M059J (cell line): ENCODE results near the gene CA10. TPM values are rescaled to one million over a fixed set of nuclear protein-coding genes. Genes with fewer than 3 reads are reported as not detected.

Source experiments
- DNase-seq: peaks from one replicate; pipeline ENCODE4 v3.0.0-alpha.2; 2012; ENCODE audit warnings: low read depth
- total RNA-seq: library from RNA; depleted of rRNA; stranded (reverse); fragments of >200 nt; shearing (Covaris generic); gene quantifications from 2 replicates; pipeline ENCODE4 v1.2.3, GENCODE V29; 2014

CA10 gene
- total RNA-seq, 1 experiment from 2014 or later: not detected

- no peak for DNase-seq
These were observed 110.2 kb downstream of the CA10 start for GRCh38 chr17:52048137-52048898.

DNA sequence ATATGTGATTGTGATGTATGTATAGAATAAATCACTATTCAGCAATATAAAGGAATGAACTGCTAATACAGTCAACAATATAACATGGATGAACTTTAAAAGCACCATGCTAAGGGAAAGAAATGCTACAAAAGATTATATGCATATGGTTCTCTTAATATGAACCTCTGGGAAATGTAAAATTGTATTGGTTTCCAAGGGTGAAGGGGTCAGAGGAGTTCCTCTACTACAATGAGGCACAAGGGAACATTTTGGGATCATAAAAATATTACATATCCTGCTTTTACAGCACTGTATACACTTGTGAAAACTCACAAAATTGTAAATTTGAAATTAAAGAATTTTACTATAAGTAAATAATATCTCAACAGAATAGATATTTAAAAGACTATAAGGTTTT, 111.4 kb downstream of the CA10 start:
- DNase-seq: no peak

GRCh38 chr17:52041123-52041617, 117.3 kb downstream of the CA10 start:
- no peak for DNase-seq

- no peak for DNase-seq
These were observed 122.1 kb downstream of the CA10 start for GRCh38 chr17:52036416-52036815.

GRCh38 chr17:52035336-52035915, 123.1 kb downstream of the CA10 start:
- no peak for DNase-seq

- DNase-seq: no peak
These were observed 126.1 kb downstream of the CA10 start for GRCh38 chr17:52032454-52032853.

DNA sequence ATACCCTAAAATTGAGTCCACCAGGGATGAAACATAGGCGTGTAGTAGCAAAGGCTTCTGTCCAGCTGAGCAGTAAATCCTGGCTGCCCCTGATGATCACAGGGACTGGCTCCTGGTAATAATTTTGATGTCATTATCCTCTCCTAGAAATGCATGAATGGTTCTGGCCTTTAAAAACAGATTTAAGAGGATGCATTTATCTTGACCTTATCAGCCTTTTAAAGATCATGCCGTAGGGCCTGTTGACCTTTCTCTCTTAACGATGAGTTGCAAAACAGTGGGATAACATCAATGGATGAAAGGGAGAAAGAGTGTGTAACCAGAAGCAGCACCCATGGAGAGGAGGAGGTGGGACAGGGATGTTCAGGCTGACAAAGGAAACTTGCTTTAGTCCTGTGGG, 128.5 kb downstream of the CA10 start:
- DNase-seq: no peak

DNA sequence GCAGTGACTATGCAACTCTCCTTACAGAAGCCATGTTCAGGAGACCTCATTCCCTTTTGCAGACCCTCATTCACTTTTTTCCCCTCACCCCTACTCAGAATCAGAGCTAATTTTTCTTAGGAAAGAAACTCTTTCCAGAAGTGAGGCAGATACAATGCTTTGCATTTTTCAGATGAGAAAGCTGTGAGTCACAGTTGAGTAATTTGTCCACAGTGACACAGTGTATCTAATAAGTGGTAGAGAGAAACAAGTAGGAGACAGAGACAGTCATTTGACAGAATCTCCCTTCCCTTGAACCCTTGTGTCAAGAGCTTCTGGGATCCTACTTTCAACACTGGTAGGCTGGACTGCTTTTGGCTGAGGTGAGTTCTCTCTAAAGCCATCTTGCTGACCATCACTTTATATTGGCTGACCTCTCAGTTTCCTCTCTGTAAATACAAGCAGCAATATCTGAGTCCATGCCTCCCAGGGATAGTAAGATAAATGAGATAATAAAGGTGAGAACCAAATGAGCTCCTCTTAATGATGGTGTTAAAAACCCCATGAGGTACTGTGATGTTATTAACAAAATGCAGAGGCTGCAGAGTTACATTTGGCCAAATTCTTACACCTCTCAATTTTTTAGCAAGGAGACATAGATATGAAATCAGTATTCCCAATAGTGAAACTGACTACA, 130.8 kb downstream of the CA10 start:
- DNase-seq: peak; percentile 56

DNA sequence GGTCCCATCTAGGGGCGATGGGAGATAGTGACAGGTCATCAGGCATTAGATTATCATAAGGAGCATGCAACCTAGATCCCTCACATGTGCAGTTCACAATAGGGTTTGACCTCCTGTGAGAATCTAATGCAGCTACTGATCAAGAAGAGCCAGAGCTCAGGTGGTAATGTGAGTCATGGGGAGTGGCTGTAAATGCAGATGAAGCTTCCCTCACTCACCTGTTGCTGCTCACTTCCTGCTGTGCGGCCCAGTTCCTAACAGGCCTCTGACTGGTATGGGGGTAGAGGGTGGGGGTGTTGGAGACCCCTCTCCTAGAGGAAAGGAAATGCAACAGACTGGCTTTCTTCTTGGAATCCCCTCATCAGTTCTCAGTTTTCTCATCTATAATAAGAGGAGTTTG, 131.4 kb downstream of the CA10 start:
- DNase-seq: peak; percentile 0

DNA sequence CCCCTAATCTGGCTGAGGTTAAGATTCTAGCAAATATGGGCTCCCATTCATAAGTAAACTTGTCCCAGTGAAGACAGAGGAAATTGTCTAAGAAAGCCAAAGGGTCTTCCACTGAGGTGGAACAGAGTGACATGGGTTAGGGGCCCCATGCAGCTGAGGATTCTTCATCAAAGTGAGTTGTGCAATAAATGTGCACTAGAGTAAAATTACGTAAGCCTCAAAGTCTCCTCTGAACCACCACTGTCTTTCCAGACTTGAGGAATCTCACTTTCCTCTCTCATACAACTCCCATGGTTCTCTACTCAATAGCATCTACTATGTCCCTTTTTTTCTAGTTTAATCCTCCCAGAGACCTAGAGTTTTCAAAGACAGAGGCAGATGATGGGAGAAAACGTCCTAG, 132.4 kb downstream of the CA10 start:
- no peak for DNase-seq

DNA sequence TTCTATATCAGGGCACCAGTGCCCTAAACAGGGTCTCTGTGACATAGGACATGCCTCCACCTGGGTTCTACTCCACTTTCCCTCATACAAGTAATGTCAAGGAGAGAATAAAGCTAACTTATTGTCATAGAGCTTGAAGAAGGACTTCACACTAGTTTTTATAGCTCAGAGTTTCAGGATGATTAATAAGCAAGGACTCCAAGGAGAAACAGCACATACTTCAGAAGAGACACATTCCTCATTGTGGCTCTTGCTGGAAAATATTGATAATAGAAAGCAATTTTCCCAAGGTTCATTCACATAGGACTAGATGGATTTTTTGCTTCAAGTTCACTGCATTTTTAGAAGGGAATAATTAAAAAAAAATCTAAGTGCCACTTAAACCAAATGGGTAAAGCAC, 133.3 kb downstream of the CA10 start:
- no peak for DNase-seq

DNA sequence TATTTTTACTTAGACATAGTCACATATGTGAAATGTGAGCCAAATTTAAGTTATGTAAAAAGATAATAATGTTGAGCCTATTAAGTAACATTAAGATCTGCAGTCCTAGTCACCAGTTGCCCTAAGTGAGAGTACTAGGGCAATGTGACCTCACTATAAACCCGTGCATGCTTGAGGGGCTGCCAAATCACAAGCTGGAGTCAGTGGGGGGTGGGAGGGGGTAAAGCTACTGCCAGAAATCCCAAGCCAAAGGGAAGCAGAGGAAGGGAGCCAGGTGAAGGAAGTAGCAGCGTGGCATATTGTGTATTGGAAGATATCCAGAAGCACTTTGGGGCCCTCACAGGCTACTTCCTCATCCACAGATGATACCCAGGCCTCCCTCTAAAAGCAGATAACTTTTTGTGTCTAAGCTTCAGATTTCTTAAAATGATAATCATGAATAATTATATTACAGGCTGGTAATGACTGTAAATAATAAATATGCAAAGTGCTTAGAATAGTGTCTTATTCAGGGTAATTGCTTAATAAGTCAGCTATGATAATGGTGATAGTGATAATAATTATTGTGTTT, 134.1 kb downstream of the CA10 start:
- DNase-seq: no peak

DNA sequence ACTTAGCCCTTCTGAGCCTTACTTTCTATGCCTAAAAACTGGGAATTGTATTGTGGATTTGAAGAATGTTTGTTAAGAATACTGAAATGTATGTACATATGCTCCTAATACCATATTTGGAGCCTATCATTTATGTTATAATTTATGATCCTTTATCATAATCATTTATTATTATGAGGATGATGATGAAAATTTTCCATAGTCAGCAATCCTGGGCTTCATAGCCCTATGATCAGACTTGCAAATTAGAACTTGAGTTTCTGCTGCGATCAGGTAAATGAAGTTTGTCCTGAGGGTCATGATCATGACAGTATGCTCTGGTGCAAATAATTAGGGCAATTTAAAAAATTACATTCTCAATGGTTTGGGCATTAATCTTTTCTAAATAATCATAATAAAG, 147.4 kb downstream of the CA10 start:
- no peak for DNase-seq

- no peak for DNase-seq
These were observed 158.9 kb downstream of the CA10 start for GRCh38 chr17:51999654-52000053.

DNA sequence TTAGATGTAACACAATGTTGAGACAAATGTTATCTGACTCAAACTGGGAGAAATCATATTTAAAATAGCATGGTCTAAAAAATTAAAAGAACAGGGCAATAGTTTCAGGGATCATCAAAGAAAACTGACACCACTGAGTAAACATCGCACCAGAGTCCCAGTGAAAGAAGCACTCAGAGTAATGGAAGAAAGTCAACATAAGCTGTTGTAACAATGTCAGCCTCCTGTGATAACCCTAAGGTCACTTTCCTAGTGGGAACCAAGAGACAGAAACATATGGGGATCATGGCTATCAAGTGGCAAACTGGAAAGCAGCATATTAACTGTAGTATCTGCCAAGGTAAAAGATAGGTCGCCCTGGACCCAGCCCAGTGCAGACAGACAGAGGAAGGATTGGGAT, 160.8 kb downstream of the CA10 start:
- no peak for DNase-seq

- no peak for DNase-seq
These were observed 162.6 kb downstream of the CA10 start for GRCh38 chr17:51995797-51996403.

GRCh38 chr17:51992864-51993416, 165.6 kb downstream of the CA10 start:
- no peak for DNase-seq

- DNase-seq: no peak
These were observed 187.4 kb downstream of the CA10 start for GRCh38 chr17:51971121-51971520.

DNA sequence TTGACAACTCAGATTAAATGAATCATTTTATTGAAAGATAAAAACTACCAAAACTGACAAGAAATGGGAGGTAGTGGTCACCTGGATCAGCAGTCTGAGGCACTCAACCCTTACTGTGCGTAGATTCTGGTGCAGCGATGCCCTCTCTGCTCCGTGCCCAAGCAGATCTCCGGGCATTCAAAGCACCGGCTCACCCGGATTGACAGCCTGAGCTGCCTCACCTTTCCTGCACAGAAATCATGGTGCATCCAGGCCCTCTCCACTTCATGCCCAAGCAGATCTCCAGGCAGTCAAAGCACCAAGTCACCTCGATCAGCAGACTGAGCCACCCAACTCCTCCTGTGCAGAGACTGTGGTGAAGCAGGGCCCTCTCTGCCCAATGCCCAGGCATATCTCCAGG, 196.8 kb downstream of the CA10 start:
- no peak for DNase-seq

DNA sequence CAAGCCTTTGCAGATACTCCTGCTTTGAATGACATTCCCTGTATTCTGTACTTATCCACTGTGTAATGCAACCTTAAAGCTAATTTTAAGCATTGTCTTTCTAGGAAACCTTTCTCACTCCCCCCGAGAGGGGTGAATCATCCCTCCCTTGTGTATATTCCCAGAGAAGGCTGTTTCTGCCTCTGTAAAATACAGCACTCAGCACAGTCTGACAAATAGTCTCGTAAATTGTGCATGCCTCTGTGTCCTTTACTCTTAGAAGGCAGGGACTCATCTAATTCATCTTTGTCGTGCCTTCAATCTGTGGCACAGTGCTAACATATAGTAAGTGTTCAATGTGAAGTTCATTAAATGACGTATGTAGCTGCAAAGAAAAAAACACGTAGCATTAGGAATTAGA, 200.7 kb downstream of the CA10 start:
- DNase-seq: no peak

GRCh38 chr17:51955245-51955644, 203.3 kb downstream of the CA10 start:
- no peak for DNase-seq

- no peak for DNase-seq
These were observed 204.2 kb downstream of the CA10 start for GRCh38 chr17:51954232-51954765.
